GM12872 (cell line): ENCODE results near the gene NME9.

Experiments
- TF ChIP-seq, protein P1 (sequence below): IDR thresholded peaks from 3 replicates; pipeline ENCODE4 v1.5.1; 2011; ENCODE audit warnings: low read depth, mild to moderate bottlenecking, low read length, moderate library complexity; ENCODE audit not compliant: insufficient read depth

The NME9 gene

DNA sequence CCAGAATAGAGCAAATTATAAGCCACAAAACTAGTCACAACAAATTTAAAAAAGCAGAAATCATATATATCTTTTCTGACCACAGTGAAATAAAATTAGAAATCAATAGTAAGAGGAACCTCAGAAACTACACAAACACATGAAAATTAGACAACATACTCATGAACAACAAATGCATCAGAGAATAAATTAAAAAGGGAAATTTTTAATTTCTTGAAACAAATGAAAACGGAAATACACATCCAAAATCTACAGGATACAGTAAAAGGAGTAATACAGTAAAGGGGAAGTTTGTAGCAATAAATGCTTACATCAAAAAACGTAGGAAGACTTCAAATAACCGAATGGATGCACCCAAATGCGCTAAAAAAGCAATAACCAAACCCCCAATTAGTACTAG, 19.2 kb downstream of the NME9 start:
- TF ChIP-seq, protein P1, sequence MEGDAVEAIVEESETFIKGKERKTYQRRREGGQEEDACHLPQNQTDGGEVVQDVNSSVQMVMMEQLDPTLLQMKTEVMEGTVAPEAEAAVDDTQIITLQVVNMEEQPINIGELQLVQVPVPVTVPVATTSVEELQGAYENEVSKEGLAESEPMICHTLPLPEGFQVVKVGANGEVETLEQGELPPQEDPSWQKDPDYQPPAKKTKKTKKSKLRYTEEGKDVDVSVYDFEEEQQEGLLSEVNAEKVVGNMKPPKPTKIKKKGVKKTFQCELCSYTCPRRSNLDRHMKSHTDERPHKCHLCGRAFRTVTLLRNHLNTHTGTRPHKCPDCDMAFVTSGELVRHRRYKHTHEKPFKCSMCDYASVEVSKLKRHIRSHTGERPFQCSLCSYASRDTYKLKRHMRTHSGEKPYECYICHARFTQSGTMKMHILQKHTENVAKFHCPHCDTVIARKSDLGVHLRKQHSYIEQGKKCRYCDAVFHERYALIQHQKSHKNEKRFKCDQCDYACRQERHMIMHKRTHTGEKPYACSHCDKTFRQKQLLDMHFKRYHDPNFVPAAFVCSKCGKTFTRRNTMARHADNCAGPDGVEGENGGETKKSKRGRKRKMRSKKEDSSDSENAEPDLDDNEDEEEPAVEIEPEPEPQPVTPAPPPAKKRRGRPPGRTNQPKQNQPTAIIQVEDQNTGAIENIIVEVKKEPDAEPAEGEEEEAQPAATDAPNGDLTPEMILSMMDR = no peak

DNA sequence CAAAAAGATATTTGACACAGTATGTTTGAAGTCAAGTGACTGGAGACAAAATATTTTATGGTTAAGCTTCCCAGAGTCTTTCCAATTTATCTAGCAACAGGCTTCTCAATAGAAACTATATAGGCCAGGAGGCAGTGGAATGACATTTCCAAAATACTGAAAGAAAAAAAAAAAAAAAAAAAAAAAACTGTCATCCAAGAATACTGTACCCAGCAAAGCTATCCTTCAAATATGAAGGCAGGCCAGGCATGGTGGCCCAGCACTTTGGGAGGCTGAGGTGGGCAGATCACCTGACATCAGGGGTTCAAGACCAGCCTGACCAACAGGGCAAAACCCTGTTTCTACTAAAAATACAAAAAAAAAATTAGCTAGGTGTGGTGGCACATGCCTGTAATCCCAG, 20.9 kb downstream of the NME9 start:
- TF ChIP-seq, protein P1 = no peak

DNA sequence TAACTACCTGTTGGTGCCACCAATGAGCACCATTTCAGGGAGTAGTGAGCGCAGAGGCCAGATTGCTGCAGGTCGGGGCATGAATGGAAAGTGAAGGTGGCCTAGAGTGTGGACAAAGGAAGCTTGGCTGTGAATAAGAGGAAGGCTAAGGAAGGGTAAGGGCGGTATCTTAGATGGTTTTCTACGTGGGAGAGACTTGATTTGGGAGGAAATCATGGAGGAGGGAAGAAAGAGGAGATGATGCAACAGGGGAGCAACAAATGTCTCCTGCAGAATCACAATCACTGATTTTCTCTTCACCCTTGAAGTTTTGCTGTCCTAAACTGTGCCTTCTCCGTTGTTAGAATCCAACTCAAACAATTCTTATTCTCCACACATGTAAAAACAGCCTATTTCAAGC, 21.8 kb downstream of the NME9 start:
- TF ChIP-seq, protein P1 = no peak

DNA sequence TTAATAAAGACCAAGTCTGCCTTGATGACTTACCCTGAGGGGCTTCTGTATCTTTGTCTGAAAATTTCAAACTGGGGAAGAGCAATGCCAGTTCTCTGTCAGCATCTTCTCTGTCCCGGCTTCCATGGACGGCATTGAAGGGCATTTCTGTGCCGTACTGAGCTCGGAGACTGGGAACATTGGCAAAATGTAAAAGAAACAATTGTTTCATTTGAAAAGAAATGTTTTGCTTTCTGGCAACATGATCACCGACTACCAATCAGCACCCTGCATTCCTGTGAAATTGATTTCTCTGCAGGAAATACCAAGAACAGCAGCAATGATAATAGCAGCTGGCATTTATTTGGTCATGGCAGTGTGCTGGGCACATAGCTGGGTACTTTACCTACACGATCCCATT, 26.2 kb downstream of the NME9 start:
- TF ChIP-seq, protein P1 = no peak

DNA sequence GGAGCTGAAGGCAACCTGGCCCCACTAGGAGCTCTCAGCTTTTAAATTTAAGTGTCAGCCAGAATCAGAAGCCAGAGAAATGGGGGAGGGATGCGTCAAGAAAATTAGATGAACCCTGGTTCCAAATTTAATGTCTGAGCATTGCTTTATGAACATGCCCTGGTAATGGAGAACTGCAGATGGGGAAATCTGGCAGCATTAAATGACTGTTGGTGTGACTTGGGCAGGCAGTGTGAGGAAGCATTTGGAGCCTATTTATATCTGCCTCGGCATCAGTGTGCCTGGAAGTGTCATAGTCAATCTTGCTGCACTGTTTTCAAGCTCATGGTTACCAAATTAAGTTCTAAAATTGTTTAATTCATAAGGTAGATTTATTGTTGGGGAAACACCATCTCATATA, 29.0 kb downstream of the NME9 start:
- TF ChIP-seq, protein P1 = no peak

DNA sequence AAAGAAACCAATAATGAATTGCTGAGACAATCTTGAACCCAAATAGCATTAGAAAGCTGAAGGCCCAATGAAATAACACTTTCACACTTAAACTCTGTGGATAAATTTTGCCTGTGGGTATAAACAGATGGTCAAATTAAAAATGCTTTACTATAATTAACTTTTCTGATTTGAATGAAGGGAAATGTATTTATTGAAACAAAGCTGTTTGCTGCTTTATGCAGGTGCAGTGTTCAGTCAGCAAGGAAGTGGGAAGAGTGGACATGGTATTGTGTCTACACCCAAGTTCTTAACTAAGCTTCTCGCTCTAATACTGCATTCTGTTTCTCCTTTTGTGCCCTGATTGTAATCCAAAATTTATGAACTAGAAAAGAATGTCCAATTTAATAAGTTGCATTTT, 31.8 kb downstream of the NME9 start:
- TF ChIP-seq, protein P1 = no peak

DNA sequence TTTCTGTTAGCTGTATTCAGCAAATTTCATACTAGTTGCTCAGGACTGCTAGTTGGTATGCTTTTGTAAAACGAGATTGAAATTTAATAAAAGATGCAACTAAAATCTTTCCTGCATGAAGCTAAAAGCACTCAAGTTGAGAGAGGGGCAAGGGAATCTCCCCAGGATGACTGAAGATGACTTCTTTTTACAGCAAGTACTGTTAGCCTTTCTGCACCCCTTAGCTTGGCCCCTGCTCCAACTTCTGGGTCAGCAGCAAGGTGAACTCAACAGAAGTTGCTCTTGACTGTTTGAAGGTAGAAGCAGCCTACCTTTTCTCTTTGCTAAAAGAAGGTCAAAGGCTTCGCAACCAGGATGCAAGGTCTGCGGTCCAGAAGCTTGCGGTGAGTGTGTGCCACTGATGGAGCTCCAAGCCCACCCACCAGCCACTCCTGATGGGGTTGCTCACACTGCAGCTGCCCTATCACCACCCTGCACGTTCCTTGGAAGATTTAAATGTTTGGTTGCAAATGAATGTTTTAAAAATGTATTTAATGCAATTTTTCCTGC, 32.5 kb downstream of the NME9 start:
- TF ChIP-seq, protein P1 = no peak
